GM19351 (cell line): Measurements from ENCODE around the gene HBG2.
"Not testable (repeated sequence)": the region's sequence is repeated elsewhere in the genome, so short reads cannot be mapped to it uniquely, and the experiment has no call there.

Experiments used
- ATAC-seq: cut with Tn5 transposase; IDR thresholded peaks from one replicate; pipeline ENCODE4 v1.9.1; 2021; ENCODE audit warnings: mild to moderate bottlenecking, moderate library complexity; ENCODE audit not compliant: unreplicated experiment

The HBG2 gene

GRCh38 chr11:5250543-5251204, 3.9 kb downstream of the HBG2 start:
- no peak for ATAC-seq

GRCh38 chr11:5249807-5250396, 4.7 kb downstream of the HBG2 start, which contains the start of gene HBG1:
Gene HBG1, minus strand, starts transcription at chr11:5249857. Its CDS starts 53 bp downstream, at chr11:5249804.
- not testable (repeated sequence) for ATAC-seq

GRCh38 chr11:5248498-5248897, 6.1 kb downstream of the HBG2 start:
- not testable (repeated sequence) for ATAC-seq

- ATAC-seq: no peak
These were observed 6.9 kb downstream of the HBG2 start for GRCh38 chr11:5247472-5248192.

GRCh38 chr11:5246772-5247471, 7.7 kb downstream of the HBG2 start:
- no peak for ATAC-seq

GRCh38 chr11:5245155-5245554, 9.4 kb downstream of the HBG2 start:
- no peak for ATAC-seq

- no peak for ATAC-seq
These were observed 10.8 kb downstream of the HBG2 start for GRCh38 chr11:5243816-5244180.

- ATAC-seq: peak; percentile 91
These were observed 11.4 kb downstream of the HBG2 start for GRCh38 chr11:5242933-5243815.

GRCh38 chr11:5242208-5242607, 12.4 kb downstream of the HBG2 start:
- no peak for ATAC-seq

GRCh38 chr11:5241458-5241857, 13.1 kb downstream of the HBG2 start:
- no peak for ATAC-seq

GRCh38 chr11:5240458-5240857, 14.1 kb downstream of the HBG2 start:
- ATAC-seq: no peak

- no peak for ATAC-seq
These were observed 14.5 kb downstream of the HBG2 start for GRCh38 chr11:5240056-5240455.

- ATAC-seq: no peak
These were observed 15.5 kb downstream of the HBG2 start for GRCh38 chr11:5239046-5239445.

- ATAC-seq: no peak
These were observed 16.1 kb downstream of the HBG2 start for GRCh38 chr11:5238486-5238885.

GRCh38 chr11:5237420-5237819, 17.2 kb downstream of the HBG2 start:
- ATAC-seq: no peak

GRCh38 chr11:5235364-5236095, 19.1 kb downstream of the HBG2 start:
- no peak for ATAC-seq

- ATAC-seq: peak; percentile 76
These were observed 20.2 kb downstream of the HBG2 start, which contains the start of gene HBD for GRCh38 chr11:5234381-5234834. Gene HBD, minus strand, starts transcription at chr11:5234483. Its CDS starts 50 bp downstream, at chr11:5234433.

- no peak for ATAC-seq
These were observed 21.3 kb downstream of the HBG2 start for GRCh38 chr11:5233307-5233706.

GRCh38 chr11:5232821-5233220, 21.8 kb downstream of the HBG2 start:
- no peak for ATAC-seq

GRCh38 chr11:5232176-5232575, 22.4 kb downstream of the HBG2 start:
- ATAC-seq: no peak
